OCI-LY7 (cell line): Measurements from ENCODE around the gene DCHS1. TPM values are rescaled to one million over a fixed set of nuclear protein-coding genes. Genes with fewer than 3 reads are reported as not detected.

ENCODE experiments used
- BruUV-seq: library from RNA; stranded (reverse); fragments of 400-500 nt; replicated peaks from 2 replicates; lab custom pipeline; 2021; lab: Mats Ljungman, UMichigan
- CTCF ChIA-PET: fragments of 300-600 bp; sonication (Branson Sonifier 250); formaldehyde crosslinking; loops from one replicate; lab custom pipeline; 2022; ENCODE audit warnings: antibody characterized with exemption; ENCODE audit not compliant: unreplicated experiment; lab: Charles Lee
- POLR2A ChIA-PET: fragments of 300-600 bp; sonication (Branson Sonifier 250); formaldehyde crosslinking; loops from one replicate; lab custom pipeline; 2022; ENCODE audit warnings: antibody characterized with exemption; lab: Charles Lee
- DNase-seq: peaks from one replicate; pipeline ENCODE4 v3.0.0-alpha.2; 2015; ENCODE audit warnings: low spot score
- H2AFZ ChIP-seq: fragments of 200-600 bp; sonication (generic), shearing (Covaris generic); 2 replicates; pipeline ENCODE4 v1.6.1; 2014; ENCODE audit warnings: mild to moderate bottlenecking, antibody characterized with exemption, low read length, moderate library complexity
- H3K27ac ChIP-seq: fragments of 200-600 bp; sonication (generic); 2 replicates; pipeline ENCODE4 v1.5.1; 2014; ENCODE audit warnings: mixed run types, low read depth, mild to moderate bottlenecking, moderate library complexity, low read length, inconsistent platforms; ENCODE audit not compliant: poor library complexity, severe bottlenecking
- H3K36me3 ChIP-seq: fragments of 200-600 bp; sonication (generic); 2 replicates; pipeline ENCODE4 v1.6.1; 2014; ENCODE audit warnings: mild to moderate bottlenecking, antibody characterized with exemption, low read length, moderate library complexity, mixed read lengths; ENCODE audit not compliant: insufficient read depth
- H3K4me1 ChIP-seq: fragments of 200-600 bp; sonication (generic); 2 replicates; pipeline ENCODE4 v1.5.1; 2014; ENCODE audit warnings: mild to moderate bottlenecking, low read length; ENCODE audit not compliant: insufficient read depth, poor library complexity, severe bottlenecking
- H3K4me2 ChIP-seq: fragments of 200-600 bp; sonication (generic); 2 replicates; pipeline ENCODE4 v1.6.1; 2014; ENCODE audit warnings: mild to moderate bottlenecking, low read length
- H3K4me3 ChIP-seq: fragments of 200-600 bp; sonication (generic); 2 replicates; pipeline ENCODE4 v1.5.1; 2014; ENCODE audit warnings: mild to moderate bottlenecking, low read depth, low read length; ENCODE audit not compliant: poor library complexity, severe bottlenecking
- H3K79me2 ChIP-seq: fragments of 200-600 bp; sonication (generic); 2 replicates; pipeline ENCODE4 v1.6.1; 2016; ENCODE audit warnings: low read depth, mild to moderate bottlenecking, low read length, moderate library complexity, mixed read lengths; ENCODE audit not compliant: insufficient read depth
- H3K9me2 ChIP-seq: fragments of 200-600 bp; sonication (generic); 2 replicates; pipeline ENCODE4 v1.6.1; 2016; ENCODE audit warnings: mild to moderate bottlenecking, low read length, mixed read lengths; ENCODE audit not compliant: insufficient read depth
- H3K9me3 ChIP-seq: fragments of 200-600 bp; sonication (generic); 2 replicates; pipeline ENCODE4 v1.6.1; 2014; ENCODE audit warnings: mild to moderate bottlenecking, mixed run types, low read length, mixed read lengths
- H4K20me1 ChIP-seq: fragments of 200-600 bp; sonication (generic); 2 replicates; pipeline ENCODE4 v1.6.1; 2014; ENCODE audit warnings: mild to moderate bottlenecking, antibody characterized with exemption, low read length, moderate library complexity, mixed read lengths; ENCODE audit not compliant: insufficient read depth
- EZH2phosphoT487 ChIP-seq: fragments of 200-600 bp; sonication (generic); IDR thresholded peaks from 2 replicates; pipeline ENCODE4 v1.6.1; 2018; ENCODE audit warnings: low read depth, borderline replicate concordance, mild to moderate bottlenecking, mixed run types, antibody characterized with exemption, low read length, moderate library complexity, mixed read lengths
- intact Hi-C: fragments of 100-400 bp; cut with micrococcal nuclease; formaldehyde crosslinking; loops from one replicate; pipeline ENCODE4 v1.10.0; 2022; ENCODE audit not compliant: unreplicated experiment
- total RNA-seq, 2 experiments: library from RNA; depleted of rRNA in 1 of 2; stranded (reverse); fragments of >200 nt in 1 of 2; shearing (Covaris generic) in 1 of 2; gene quantifications; 2 replicates each; pipeline ENCODE4 v1.2.3, GENCODE V29; 2014 to 2022
- TF ChIP-seq, protein P1 (sequence below): fragments of 200-600 bp; sonication (generic); conservative IDR thresholded peaks from 2 replicates; pipeline ENCODE4 v1.5.1; 2014; ENCODE audit warnings: mild to moderate bottlenecking, antibody characterized with exemption, low read length, moderate library complexity, mixed read lengths

Gene DCHS1
- total RNA-seq, 2 experiments from 2014 or later = 0.67 to 1.1 TPM

DNA sequence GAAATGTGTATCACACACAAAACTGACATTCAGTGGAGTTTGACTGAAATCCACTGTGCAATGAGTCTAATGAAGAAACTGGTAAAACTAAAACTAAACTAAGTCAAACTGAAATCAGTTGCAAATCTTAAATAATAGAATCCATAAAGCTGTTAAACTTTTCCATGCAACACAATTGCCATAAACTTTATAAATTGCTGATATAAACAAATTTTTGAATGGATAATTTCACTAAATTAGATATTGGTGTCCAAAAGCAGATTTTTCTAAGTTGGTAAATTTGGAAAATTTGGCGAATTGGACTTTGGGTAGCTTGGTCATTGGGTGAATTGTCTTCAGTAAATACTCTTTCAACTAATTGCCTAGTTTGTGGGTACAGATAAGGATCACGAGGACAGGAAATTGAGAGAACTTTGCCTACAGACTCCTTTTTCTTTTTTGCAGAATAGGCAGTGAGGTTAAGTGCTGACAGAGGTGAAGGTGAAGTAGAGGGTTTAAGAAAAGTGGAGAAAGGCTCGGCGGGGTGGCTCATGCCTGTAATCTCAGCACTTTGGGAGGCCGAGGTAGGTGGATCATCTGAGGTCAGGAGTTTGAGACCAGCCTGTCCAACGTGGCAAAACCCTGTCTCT, 14.7 kb upstream of the DCHS1 start:
- no peak overlapping the region for H3K27ac ChIP-seq
- no peaks in the 10 kb centered on the region for H3K9me2 ChIP-seq
- H2AFZ ChIP-seq = no peak overlapping the region
- H3K9me3 ChIP-seq = no peaks in the 10 kb centered on the region
- intact Hi-C loops = no loop called here
- CTCF ChIA-PET = no interaction called here
- DNase-seq = no peak
- POLR2A ChIA-PET = interaction anchor here (0.6 to 0.7 kb wide), 2 partner anchors 10 to 100 kb away, joined by 3 to 4 read pairs; no protein-coding TSS in a partner anchor
- no peaks in the 10 kb centered on the region for H3K36me3 ChIP-seq
- TF ChIP-seq EZH2phosphoT487 = no peak
- TF ChIP-seq, protein P1, sequence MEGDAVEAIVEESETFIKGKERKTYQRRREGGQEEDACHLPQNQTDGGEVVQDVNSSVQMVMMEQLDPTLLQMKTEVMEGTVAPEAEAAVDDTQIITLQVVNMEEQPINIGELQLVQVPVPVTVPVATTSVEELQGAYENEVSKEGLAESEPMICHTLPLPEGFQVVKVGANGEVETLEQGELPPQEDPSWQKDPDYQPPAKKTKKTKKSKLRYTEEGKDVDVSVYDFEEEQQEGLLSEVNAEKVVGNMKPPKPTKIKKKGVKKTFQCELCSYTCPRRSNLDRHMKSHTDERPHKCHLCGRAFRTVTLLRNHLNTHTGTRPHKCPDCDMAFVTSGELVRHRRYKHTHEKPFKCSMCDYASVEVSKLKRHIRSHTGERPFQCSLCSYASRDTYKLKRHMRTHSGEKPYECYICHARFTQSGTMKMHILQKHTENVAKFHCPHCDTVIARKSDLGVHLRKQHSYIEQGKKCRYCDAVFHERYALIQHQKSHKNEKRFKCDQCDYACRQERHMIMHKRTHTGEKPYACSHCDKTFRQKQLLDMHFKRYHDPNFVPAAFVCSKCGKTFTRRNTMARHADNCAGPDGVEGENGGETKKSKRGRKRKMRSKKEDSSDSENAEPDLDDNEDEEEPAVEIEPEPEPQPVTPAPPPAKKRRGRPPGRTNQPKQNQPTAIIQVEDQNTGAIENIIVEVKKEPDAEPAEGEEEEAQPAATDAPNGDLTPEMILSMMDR = no peak
- no TSS peak for BruUV-seq
- no peak overlapping the region for H3K4me3 ChIP-seq
- no peaks in the 10 kb centered on the region for H3K4me1 ChIP-seq
- H4K20me1 ChIP-seq = no peaks in the 10 kb centered on the region
- no peaks in the 10 kb centered on the region for H3K79me2 ChIP-seq
- no peak overlapping the region for H3K4me2 ChIP-seq

DNA sequence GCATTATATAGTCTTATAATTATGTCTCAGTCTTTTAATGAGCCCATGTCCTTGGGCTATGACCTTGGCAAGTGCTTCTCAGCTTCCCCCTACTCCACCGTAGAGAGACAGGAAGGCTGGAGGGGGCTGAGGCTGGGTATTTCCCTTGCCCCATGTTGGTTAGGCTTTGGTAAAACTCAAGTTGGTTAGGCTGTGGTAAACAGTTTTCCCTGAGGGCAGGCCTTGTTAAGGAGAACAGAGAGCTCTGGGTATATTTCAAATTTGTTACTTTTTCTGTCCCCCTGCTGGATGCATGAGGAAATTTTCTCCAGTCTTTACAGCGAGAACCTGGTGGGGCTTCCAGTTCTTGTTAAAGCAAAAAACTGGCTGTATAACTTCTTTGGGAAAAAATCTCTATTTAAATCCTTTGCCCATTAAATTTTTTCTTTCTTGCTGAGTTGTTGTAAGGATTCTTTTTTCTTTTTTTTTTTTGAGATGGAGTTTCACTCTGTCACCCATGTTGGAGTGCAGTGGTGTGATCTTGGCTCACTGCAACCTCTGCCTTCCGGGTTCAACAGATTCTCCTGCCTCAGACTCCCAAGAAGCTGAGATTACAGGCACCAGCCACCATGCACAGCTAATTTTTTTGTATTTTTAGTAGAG, 12.2 kb upstream of the DCHS1 start:
- H3K9me2 ChIP-seq = no peaks in the 10 kb centered on the region
- no peaks in the 10 kb centered on the region for H3K9me3 ChIP-seq
- H3K4me2 ChIP-seq = no peak overlapping the region
- ChIA-PET CTCF (interaction anchor here (0.5 to 1.5 kb wide), 2 partner anchors 63 to 583 kb away, joined by 3 to 4 read pairs; no protein-coding TSS in a partner anchor), POLR2A (interaction anchor here (0.7 kb wide), 1 partner anchor 1514 kb away, joined by 3 read pairs; no protein-coding TSS in a partner anchor)
- H3K27ac ChIP-seq = no peak overlapping the region
- no TSS peak for BruUV-seq
- peak; percentile 53 for DNase-seq
- no peaks in the 10 kb centered on the region for H3K36me3 ChIP-seq
- no peaks in the 10 kb centered on the region for H3K79me2 ChIP-seq
- no peaks in the 10 kb centered on the region for H4K20me1 ChIP-seq
- intact Hi-C loops = no loop called here
- H3K4me3 ChIP-seq = no peak overlapping the region
- H2AFZ ChIP-seq = peak overlapping the region; percentile 51; the same call in 1 of the 2 replicates
- TF ChIP-seq, protein P1 = peak; percentile 77
- TF ChIP-seq EZH2phosphoT487 = no peak
- H3K4me1 ChIP-seq = no peaks in the 10 kb centered on the region
